ENCODE results near the gene PITX2. TPM values are rescaled to one million over a fixed set of nuclear protein-coding genes. Genes with fewer than 3 reads are reported as not detected.

The PITX2 gene
- total and polyA plus RNA-seq, 2 of the 13 experiments (the other 11 are each of a cell fraction or from before 2014, with no cell fraction given): not detected

DNA sequence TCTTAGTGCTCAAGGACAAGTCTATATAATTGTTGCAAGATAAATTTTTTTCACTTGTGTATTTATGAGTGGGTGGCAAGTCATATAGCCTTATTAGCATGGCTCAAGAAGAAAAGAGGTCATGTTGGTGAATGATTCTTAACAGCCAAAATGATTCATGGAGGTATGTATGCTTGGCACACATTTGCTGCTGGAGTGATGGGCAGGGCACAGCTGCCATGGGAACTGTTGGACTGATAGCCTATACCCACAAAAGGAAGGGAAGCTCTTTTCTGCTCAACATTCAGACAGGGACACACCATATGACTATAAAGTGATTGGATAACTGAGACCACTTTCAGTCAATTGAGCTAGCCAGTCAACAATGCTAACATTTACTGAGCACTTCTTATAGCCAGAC lies 46.8 kb upstream of the PITX2 start:
- H3K4me2 ChIP-seq (ENCODE audit: low read depth, low read length): no peak overlapping the region
- CTCF ChIA-PET (ENCODE audit: low intra/inter-chr PET ratio, low total read pairs): no interaction called here
- H3K4me3 ChIP-seq (replicated peaks in 1 of 3; ENCODE audit: insufficient read depth in 1 of 3, low read depth in 2 of 3, low read length in 3 of 3): no peak overlapping the region
- H2AFZ ChIP-seq (ENCODE audit: low read length): no peak overlapping the region
- H3K79me2 ChIP-seq (ENCODE audit: insufficient read depth, low read length): no peaks in the 10 kb centered on the region
- FAIRE-seq (no peak), ATAC-seq (no peak), DNase-seq (ENCODE audit: low spot score) (no peak)
- no peak overlapping the region for H3K27ac ChIP-seq (ENCODE audit: extremely low read length, insufficient read depth, low read length)
- POLR2A ChIA-PET: no interaction called here
- H3K27me3 ChIP-seq (ENCODE audit: control insufficient read depth in 1 of 2, insufficient read depth in 2 of 2, low read length in 2 of 2): no peaks in the 10 kb centered on the region
- TF ChIP-seq GPBP1L1 (CRISPR knock-in tag; IDR thresholded peaks at IDR 0.05) (no peak), GTF3A (CRISPR knock-in tag; conservative IDR thresholded peaks at IDR 0.05) (no peak), HOXD1 (CRISPR knock-in tag; IDR thresholded peaks at IDR 0.05) (no peak), ZNF276 (CRISPR knock-in tag; IDR thresholded peaks at IDR 0.05; ENCODE audit: low read depth) (no peak)
- H3K4me1 ChIP-seq (ENCODE audit: insufficient read depth, low read length): no peaks in the 10 kb centered on the region
- no peaks in the 10 kb centered on the region for H3K9me3 ChIP-seq (ENCODE audit: low read length)
- BruUV-seq (replicated peaks): no TSS peak
- H4K20me1 ChIP-seq (ENCODE audit: insufficient read depth, low read length): no peaks in the 10 kb centered on the region
- no peaks in the 10 kb centered on the region for H3K36me3 ChIP-seq (replicated peaks in 1 of 2; ENCODE audit: control insufficient read depth in 1 of 2, insufficient read depth in 2 of 2, low read length in 2 of 2)
- in situ Hi-C loops (cut with HindIII; ENCODE audit: extremely low pct_ligation_motif_present, low pct_unique_long_range_greater_than_20kb) (no loop called here), intact Hi-C loops (cut with micrococcal nuclease; ENCODE audit: unreplicated experiment) (no loop called here)
- no peak overlapping the region for H3K9ac ChIP-seq (ENCODE audit: insufficient read depth, low read depth, low read length)

DNA sequence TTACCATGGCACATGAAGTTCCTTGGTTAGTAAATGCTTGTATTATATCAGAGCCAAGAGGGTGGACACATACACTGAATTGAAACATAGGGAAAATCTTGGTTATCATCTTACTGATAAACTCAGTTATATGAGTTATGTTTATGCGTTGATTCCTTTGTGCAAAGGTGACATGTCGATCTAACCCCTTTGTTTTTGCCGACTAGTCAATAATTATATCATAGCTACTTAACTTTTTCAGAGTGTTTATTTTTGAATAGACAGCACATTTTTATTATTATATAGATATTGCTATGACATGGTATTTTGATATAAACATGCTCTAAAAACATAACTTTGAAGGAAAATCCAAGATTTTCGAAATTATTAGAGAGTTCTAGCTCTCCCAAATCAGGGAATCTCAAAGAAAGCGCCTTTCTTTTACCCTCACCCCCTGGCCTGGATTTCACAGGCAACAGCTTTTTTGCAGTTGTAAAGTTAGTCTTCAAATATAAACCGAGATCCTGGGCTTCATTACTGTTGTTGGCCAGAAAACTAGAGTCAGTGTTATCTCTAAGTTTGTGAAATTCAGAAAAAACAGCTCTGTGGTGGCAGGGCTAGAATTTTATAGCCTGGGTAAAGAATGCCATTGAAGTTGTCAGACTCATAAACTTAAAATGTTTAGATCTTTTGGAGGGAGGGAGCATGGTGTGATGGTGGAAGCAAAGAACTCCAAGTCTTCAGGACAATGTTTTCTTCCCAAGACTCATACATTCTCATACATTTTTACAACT lies 45.8 kb upstream of the PITX2 start:
- H3K79me2 ChIP-seq (ENCODE audit: insufficient read depth, low read length): no peaks in the 10 kb centered on the region
- no peak overlapping the region for H3K9ac ChIP-seq (ENCODE audit: insufficient read depth, low read depth, low read length)
- H3K4me3 ChIP-seq (replicated peaks in 1 of 3; ENCODE audit: insufficient read depth in 1 of 3, low read depth in 2 of 3, low read length in 3 of 3): no peak overlapping the region
- DNase-seq (ENCODE audit: low spot score) (no peak), ATAC-seq (no peak), FAIRE-seq (no peak)
- no peak overlapping the region for H2AFZ ChIP-seq (ENCODE audit: low read length)
- H3K9me3 ChIP-seq (ENCODE audit: low read length): no peaks in the 10 kb centered on the region
- no TSS peak for BruUV-seq (replicated peaks)
- intact Hi-C loops (cut with micrococcal nuclease; ENCODE audit: unreplicated experiment): no loop called here
- H4K20me1 ChIP-seq (ENCODE audit: insufficient read depth, low read length): no peaks in the 10 kb centered on the region
- H3K27me3 ChIP-seq (ENCODE audit: control insufficient read depth in 1 of 2, insufficient read depth in 2 of 2, low read length in 2 of 2): no peaks in the 10 kb centered on the region
- ChIA-PET POLR2A (no interaction called here), CTCF (ENCODE audit: low intra/inter-chr PET ratio, low total read pairs) (no interaction called here)
- no peak overlapping the region for H3K27ac ChIP-seq (ENCODE audit: extremely low read length, insufficient read depth, low read length)
- H3K4me1 ChIP-seq (ENCODE audit: insufficient read depth, low read length): no peaks in the 10 kb centered on the region
- no peaks in the 10 kb centered on the region for H3K36me3 ChIP-seq (replicated peaks in 1 of 2; ENCODE audit: control insufficient read depth in 1 of 2, insufficient read depth in 2 of 2, low read length in 2 of 2)
- in situ Hi-C loops (cut with HindIII; ENCODE audit: extremely low pct_ligation_motif_present, low pct_unique_long_range_greater_than_20kb): no loop called here
- no peak overlapping the region for H3K4me2 ChIP-seq (ENCODE audit: low read depth, low read length)
- 1% methylated on average over 6 of the region's 6 CpGs for whole genome bisulfite sequencing (ENCODE audit: low lambda C conversion rate)
- peak; percentile 69; the same call in 1 of the 2 replicates for TF ChIP-seq MAFF (IDR thresholded peaks at IDR 0.05; ENCODE audit: low read depth, low read length)
- TF ChIP-seq MAFK (conservative IDR thresholded peaks at IDR 0.05 in 1 of 2, IDR thresholded peaks at IDR 0.05 in 1 of 2; ENCODE audit: low read length in 2 of 2): peak; percentile 50 to 75; a peak in 3 of 4 replicates
- TF ChIP-seq SMC3 (IDR thresholded peaks at IDR 0.05; ENCODE audit: low read length): no peak
